Measurements from ENCODE around the gene THOC5. TPM values are rescaled to one million over a fixed set of nuclear protein-coding genes. Genes with fewer than 3 reads are reported as not detected.

The THOC5 gene
- total RNA-seq, 1 experiment from 2014 or later: 74.4 TPM

DNA sequence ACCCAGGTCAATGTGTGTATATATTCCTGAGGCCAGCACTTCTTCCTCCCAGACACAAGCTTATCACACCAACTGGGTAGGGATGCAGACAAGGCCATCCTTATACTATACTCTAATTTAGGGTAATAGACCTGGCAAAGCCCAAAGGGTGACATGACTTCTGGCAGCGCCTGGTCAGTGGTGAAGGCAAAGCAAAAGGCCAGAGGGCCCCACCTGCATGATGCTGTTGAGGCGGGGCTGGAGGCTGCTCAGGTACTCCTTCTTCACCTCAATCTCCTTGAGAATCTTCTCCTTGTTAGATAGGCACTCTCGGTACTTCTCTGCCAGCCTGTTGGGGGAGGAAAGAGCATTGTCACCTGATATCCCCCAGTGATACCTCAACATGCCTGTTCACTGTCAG lies 17.1 kb downstream of the THOC5 start:
- no TSS peak for BruUV-seq (replicated peaks)
- DNase-seq (ENCODE audit: low read depth, low spot score): no peak
- Histone ChIP-seq H3K36me3 (ENCODE audit: control insufficient read depth, insufficient read depth, low read length) (peaks cover 10% of the 10 kb centered on the region), H3K4me3 (ENCODE audit: low read depth in 2 of 2, low read length in 2 of 2) (no peak overlapping the region), H3K4me1 (ENCODE audit: control insufficient read depth, insufficient read depth, low read length) (no peaks in the 10 kb centered on the region), H3K27me3 (ENCODE audit: control insufficient read depth, insufficient read depth, low read length) (no peaks in the 10 kb centered on the region), H3K9me3 (ENCODE audit: control insufficient read depth, insufficient read depth, low read depth, low read length) (no peaks in the 10 kb centered on the region), H3K27ac (ENCODE audit: low read length) (no peak overlapping the region)
- ChIA-PET POLR2A (interaction anchor here (0.5 kb wide), 1 partner anchor 35 kb away, joined by 10 read pairs; no protein-coding TSS in a partner anchor), CTCF (no interaction called here)
- intact Hi-C loops (cut with micrococcal nuclease; ENCODE audit: unreplicated experiment): no loop called here
- in situ Hi-C loops (cut with HindIII; ENCODE audit: low pct_unique_long_range_greater_than_20kb, low sequenced_read_pairs): no loop called here
- ATAC-seq: no peak
- no peak for TF ChIP-seq TCF7L2 (IDR thresholded peaks at IDR 0.05; ENCODE audit: low read depth, low read length)
- TF ChIP-seq SIN3A (IDR thresholded peaks at IDR 0.05; ENCODE audit: borderline replicate concordance, insufficient read depth, low read depth, low read length): no peak
- no peak for TF ChIP-seq REST (IDR thresholded peaks at IDR 0.05; ENCODE audit: insufficient read depth in 1 of 2, low read depth in 2 of 2, low read length in 1 of 2)
- no peak for TF ChIP-seq POLR2AphosphoS5 (IDR thresholded peaks at IDR 0.05; ENCODE audit: low read depth, low read length)
- no peak for TF ChIP-seq CTCF (IDR thresholded peaks at IDR 0.05)

DNA sequence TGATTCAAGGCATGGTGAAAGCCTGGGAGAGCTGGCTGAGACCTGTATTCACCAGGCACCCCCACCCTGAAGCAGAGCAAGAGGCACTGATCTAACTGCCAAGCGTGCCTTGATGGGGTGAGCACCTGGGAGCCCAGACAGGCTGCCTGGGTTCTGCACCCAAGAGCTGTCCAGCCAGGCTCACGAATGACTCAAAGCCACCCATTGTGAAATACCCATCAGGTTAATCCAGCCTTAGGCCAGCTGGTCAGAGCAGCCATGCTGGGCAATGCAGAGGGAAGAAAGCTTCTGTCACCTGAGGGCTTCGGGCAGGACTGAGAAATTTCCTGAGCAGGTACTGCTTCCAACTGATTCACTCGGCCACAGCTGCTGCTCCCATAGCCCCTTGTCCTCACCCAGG lies 22.1 kb downstream of the THOC5 start:
- BruUV-seq (replicated peaks): no TSS peak
- Histone ChIP-seq H3K27me3 (ENCODE audit: control insufficient read depth, insufficient read depth, low read length) (no peaks in the 10 kb centered on the region), H3K27ac (ENCODE audit: low read length) (no peak overlapping the region), H3K9me3 (ENCODE audit: control insufficient read depth, insufficient read depth, low read depth, low read length) (no peaks in the 10 kb centered on the region), H3K36me3 (ENCODE audit: control insufficient read depth, insufficient read depth, low read length) (peaks cover 10% of the 10 kb centered on the region), H3K4me1 (ENCODE audit: control insufficient read depth, insufficient read depth, low read length) (no peaks in the 10 kb centered on the region), H3K4me3 (ENCODE audit: low read depth in 2 of 2, low read length in 2 of 2) (no peak overlapping the region)
- DNase-seq (ENCODE audit: low read depth, low spot score) (no peak), ATAC-seq (no peak)
- ChIA-PET CTCF (no interaction called here), POLR2A (no interaction called here)
- in situ Hi-C loops (cut with HindIII; ENCODE audit: low pct_unique_long_range_greater_than_20kb, low sequenced_read_pairs) (no loop called here), intact Hi-C loops (cut with micrococcal nuclease; ENCODE audit: unreplicated experiment) (no loop called here)
- TF ChIP-seq TCF7L2 (IDR thresholded peaks at IDR 0.05; ENCODE audit: low read depth, low read length): no peak
- no peak for TF ChIP-seq REST (IDR thresholded peaks at IDR 0.05; ENCODE audit: insufficient read depth in 1 of 2, low read depth in 2 of 2, low read length in 1 of 2)
- no peak for TF ChIP-seq SIN3A (IDR thresholded peaks at IDR 0.05; ENCODE audit: borderline replicate concordance, insufficient read depth, low read depth, low read length)
- TF ChIP-seq CTCF (IDR thresholded peaks at IDR 0.05): no peak
- TF ChIP-seq POLR2AphosphoS5 (IDR thresholded peaks at IDR 0.05; ENCODE audit: low read depth, low read length): no peak

Measured in Panc1 (cell line).